CD4-positive, CD25-positive, alpha-beta regulatory T cell (primary cell): ENCODE data around the gene COL9A3. TPM values are rescaled to one million over a fixed set of nuclear protein-coding genes. Genes with fewer than 3 reads are reported as not detected.
A peak's percentile ranks its signal among the peaks of the same experiment; 100 is the strongest.
"Not testable (repeated sequence)": the region's sequence is repeated elsewhere in the genome, so short reads cannot be mapped to it uniquely, and the experiment has no call there.

Source experiments
- ATAC-seq, 2 donors: fragments of 150-1000 bp; cut with Tn5 transposase; one replicate each; pipeline ENCODE4 v1.10.0; 2021; ENCODE audit warnings: low read depth in 2 of 2, moderate number of reproducible peaks in 2 of 2, moderate library complexity in 1 of 2
- DNase-seq, 3 donors: peaks; one replicate each; pipeline versions ENCODE4 v3.0.0 to v3.0.0-alpha.2; 2012 to 2022; ENCODE audit warnings: mixed read lengths in 1 of 3
- H3K27ac ChIP-seq: one replicate; pipeline ENCODE4 v1.7.0; 2013; ENCODE audit warnings: mild to moderate bottlenecking, low read length; ENCODE audit not compliant: insufficient read depth, poor library complexity, severe bottlenecking
- H3K27me3 ChIP-seq: one replicate; pipeline ENCODE4 v1.7.0; 2013; ENCODE audit warnings: low read length; ENCODE audit not compliant: control insufficient read depth, insufficient read depth
- H3K36me3 ChIP-seq: one replicate; pipeline ENCODE4 v1.7.0; 2013; ENCODE audit warnings: mild to moderate bottlenecking, low read length, moderate library complexity; ENCODE audit not compliant: control insufficient read depth, insufficient read depth
- H3K4me1 ChIP-seq: 2 replicates; pipeline ENCODE4 v1.7.0; 2013; ENCODE audit warnings: mild to moderate bottlenecking, low read length; ENCODE audit not compliant: insufficient read depth, control insufficient read depth, poor library complexity, severe bottlenecking
- H3K4me3 ChIP-seq: one replicate; pipeline ENCODE4 v1.7.0; 2013; ENCODE audit warnings: low read depth, mild to moderate bottlenecking, low read length, moderate library complexity
- H3K9me3 ChIP-seq, 2 experiments: 1 replicate in 1 of 2; 2 replicates in 1 of 2; pipeline ENCODE4 v1.7.0; 2013; ENCODE audit warnings: low read length in 2 of 2, mild to moderate bottlenecking in 1 of 2, moderate library complexity in 1 of 2; ENCODE audit not compliant: control insufficient read depth in 2 of 2
- H3K27ac Mint-ChIP-seq, 3 donors: one replicate each; pipeline ENCODE4 v1.8.0; 2020 to 2022; ENCODE audit warnings: mild to moderate bottlenecking in 3 of 3, mixed read lengths in 3 of 3, moderate library complexity in 2 of 3
- H3K27me3 Mint-ChIP-seq: one replicate; pipeline ENCODE4 v1.8.0; 2022; ENCODE audit warnings: mild to moderate bottlenecking, mixed read lengths
- H3K36me3 Mint-ChIP-seq: one replicate; pipeline ENCODE4 v1.8.0; 2020; ENCODE audit warnings: mixed read lengths
- H3K4me1 Mint-ChIP-seq, 4 donors: one replicate each; pipeline ENCODE4 v1.8.0; 2020 to 2022; ENCODE audit warnings: mixed read lengths in 4 of 4, mild to moderate bottlenecking in 1 of 4
- H3K4me3 Mint-ChIP-seq, 4 donors: one replicate each; pipeline ENCODE4 v1.8.0; 2020 to 2022; ENCODE audit warnings: mild to moderate bottlenecking in 4 of 4, mixed read lengths in 4 of 4, moderate library complexity in 3 of 4
- H3K9me3 Mint-ChIP-seq, 7 donors: one replicate each; pipeline ENCODE4 v1.8.0; 2020 to 2022; ENCODE audit warnings: mixed read lengths in 7 of 7, mild to moderate bottlenecking in 3 of 7, moderate library complexity in 2 of 7
- polyA plus RNA-seq, 4 donors: library from polyadenylated mRNA; unstranded; fragments of 300-500 nt; fragmentation: Illumina TruSeq; gene quantifications; one replicate each; pipeline ENCODE4 v1.2.3, GENCODE V29; 2021
- total RNA-seq: library from RNA; stranded (reverse); gene quantifications from one replicate; pipeline ENCODE4 v1.2.3, GENCODE V29; 2022

The COL9A3 gene
- total and polyA plus RNA-seq, 5 donors from 2014 or later, result not detected

DNA sequence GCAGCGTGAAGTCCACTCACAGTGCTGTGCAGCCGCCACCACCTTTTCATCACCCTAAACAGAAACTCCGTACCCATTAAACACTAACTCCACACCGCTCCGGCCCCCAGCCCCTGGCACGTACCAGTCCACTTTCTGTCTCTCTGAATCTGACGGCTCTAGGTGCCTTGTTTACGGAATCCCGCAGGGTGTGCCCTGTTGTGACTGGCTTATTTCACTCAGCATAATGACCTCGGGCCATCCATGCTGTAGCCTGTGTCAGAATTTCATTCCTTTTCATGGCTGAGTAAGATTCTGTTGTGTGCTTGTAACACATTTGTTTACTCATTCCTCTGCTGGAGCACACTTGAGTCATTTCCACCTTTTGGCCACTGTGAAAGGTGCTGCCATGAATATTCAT, 26.8 kb downstream of the COL9A3 start:
- peaks cover 5% of the 10 kb centered on the region for H3K36me3 ChIP-seq
- Mint-ChIP-seq H3K9me3 (no peaks in the 10 kb centered on the region), H3K4me3 (no peak overlapping the region), H3K36me3 (peaks cover 10% of the 10 kb centered on the region), H3K27me3 (peaks cover 4% of the 10 kb centered on the region), H3K27ac (no peak overlapping the region), H3K4me1 (no peaks in the 10 kb centered on the region)
- H3K27me3 ChIP-seq, result no peaks in the 10 kb centered on the region
- no peak for ATAC-seq
- DNase-seq, result no peak
- H3K9me3 ChIP-seq, result no peaks in the 10 kb centered on the region
- no peak overlapping the region for H3K27ac ChIP-seq
- H3K4me3 ChIP-seq, result no peak overlapping the region
- H3K4me1 ChIP-seq, result no peaks in the 10 kb centered on the region

DNA sequence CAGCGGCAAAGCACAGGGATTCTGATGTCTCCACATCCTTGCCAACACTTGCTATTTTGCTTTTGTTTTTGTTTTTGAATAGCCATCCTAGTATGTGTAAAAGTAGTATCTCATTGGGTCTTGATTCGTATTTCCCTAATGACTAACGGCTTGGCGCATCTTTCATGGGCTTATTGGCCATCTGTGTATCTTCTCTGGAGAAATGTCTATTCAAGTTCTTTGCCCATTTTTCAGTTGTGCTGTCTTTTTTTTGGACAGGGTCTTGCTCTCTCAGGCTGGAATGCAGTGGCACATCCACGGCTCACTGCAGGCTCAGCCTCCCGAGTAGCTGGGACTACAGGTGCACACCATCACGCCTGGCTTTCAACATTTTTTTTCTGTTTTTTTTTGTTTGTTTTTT, 27.3 kb downstream of the COL9A3 start:
- no peaks in the 10 kb centered on the region for H3K27me3 ChIP-seq
- H3K4me1 ChIP-seq, result no peaks in the 10 kb centered on the region
- peaks cover 5% of the 10 kb centered on the region for H3K36me3 ChIP-seq
- H3K27ac Mint-ChIP-seq, result no peak overlapping the region
- no peak overlapping the region for H3K27ac ChIP-seq
- DNase-seq, result no peak
- no peaks in the 10 kb centered on the region for H3K9me3 ChIP-seq
- ATAC-seq, result no peak
- H3K4me3 ChIP-seq, result no peak overlapping the region
- H3K36me3 Mint-ChIP-seq, result peaks cover 10% of the 10 kb centered on the region
- no peak overlapping the region for H3K4me3 Mint-ChIP-seq
- no peaks in the 10 kb centered on the region for H3K9me3 Mint-ChIP-seq
- no peaks in the 10 kb centered on the region for H3K4me1 Mint-ChIP-seq
- peaks cover 4% of the 10 kb centered on the region for H3K27me3 Mint-ChIP-seq

DNA sequence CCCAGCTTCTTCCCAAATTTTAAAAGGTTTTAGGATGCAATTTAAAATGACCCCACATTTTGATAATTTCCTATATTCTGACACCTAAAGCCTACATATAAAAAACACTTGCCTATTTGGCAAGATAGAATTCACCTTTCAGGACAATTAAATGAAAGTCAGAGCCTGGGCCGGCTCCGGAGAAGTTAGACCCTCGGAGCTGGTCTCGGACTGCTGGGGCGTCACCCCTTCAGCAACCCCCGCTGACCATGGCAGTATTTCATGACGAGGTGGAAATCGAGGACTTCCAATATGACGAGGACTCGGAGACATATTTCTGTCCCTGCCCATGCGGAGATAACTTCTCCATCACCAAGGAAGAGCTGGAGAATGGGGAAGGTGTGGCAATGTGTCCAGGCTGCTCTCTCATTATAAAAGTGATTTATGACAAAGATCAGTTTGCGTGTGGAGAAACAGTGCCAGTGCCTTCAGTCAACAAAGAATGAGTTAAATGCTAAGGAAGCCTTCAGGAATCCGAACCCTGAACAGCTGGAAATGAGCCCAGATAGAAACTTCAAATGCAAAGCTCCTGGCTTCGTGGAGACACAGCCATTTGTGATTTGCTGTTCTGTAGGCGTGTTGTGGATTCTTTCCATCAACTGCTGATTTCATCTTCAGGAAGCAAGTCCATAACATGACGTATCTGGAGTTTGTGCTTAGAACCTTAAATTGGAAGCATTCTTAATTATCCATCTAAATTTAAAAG, 28.7 kb downstream of the COL9A3 start:
- Mint-ChIP-seq H3K27me3 (peaks cover 4% of the 10 kb centered on the region), H3K4me1 (peaks cover 0 to 4% (median 0%) of the 10 kb centered on the region in 4 donors), H3K9me3 (no peaks in the 10 kb centered on the region), H3K36me3 (peaks cover 16% of the 10 kb centered on the region), H3K27ac (no peak overlapping the region), H3K4me3 (no peak overlapping the region)
- no peak for DNase-seq
- Histone ChIP-seq H3K27me3 (no peaks in the 10 kb centered on the region), H3K27ac (no peak overlapping the region), H3K36me3 (peaks cover 5% of the 10 kb centered on the region), H3K4me3 (no peak overlapping the region), H3K4me1 (no peaks in the 10 kb centered on the region), H3K9me3 (no peaks in the 10 kb centered on the region)
- no peak for ATAC-seq

DNA sequence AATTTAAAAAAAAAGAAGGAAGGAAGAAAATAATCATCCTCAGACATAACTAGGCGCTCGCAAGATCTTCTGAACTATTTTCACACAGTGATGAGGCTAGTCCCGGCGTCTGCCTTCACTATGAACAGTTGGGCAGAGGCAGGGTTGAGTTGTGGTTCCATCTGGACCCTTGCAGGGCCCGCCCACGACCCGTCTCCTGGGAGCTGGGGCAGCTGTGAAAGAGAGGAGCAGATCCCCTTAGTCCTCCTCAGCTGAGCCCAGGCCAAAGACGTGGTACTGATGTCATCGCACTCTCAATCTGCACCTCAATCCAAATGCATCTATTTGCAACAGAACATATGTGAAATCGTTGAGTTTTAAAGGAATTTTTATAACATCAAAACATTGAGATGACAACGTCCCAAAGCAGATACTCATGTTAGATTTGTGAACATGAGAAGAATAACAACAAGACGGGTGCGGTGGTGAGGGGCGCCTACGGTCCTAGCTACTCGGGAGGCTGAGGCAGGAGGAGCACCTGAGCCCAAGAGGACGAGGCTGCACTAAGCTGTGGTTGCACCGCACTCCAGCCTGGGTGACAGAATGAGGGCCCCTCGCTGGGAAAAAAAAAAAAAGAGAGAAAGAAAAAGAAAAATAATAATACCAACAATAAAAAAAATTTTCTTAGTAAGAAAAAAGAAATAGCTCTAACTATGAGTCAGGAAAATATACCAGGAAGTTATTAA, 29.5 kb downstream of the COL9A3 start:
- H3K27me3 ChIP-seq, result no peaks in the 10 kb centered on the region
- no peak overlapping the region for H3K4me3 Mint-ChIP-seq
- DNase-seq, result no peak

DNA sequence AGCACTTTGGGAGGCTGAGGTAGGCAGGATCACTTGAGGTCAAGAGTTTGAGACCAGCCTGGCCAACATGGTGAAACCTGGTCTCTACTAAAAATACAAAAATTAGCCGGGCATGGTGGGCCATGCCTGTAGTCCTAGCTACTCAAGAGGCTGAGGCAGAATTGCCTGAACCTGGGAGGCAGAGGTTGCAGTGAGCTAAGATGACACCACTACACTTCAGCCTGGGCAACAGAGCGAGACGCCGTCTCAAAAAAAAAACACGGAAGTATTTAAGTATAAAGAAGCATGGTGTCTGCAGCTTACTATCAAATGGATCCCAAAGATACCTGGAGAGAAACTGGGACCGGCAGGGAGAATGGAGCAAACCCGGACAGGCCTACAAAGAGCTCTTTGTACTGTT, 32.1 kb downstream of the COL9A3 start:
- H3K36me3 ChIP-seq, H3K4me1 Mint-ChIP-seq, H3K27ac Mint-ChIP-seq, ATAC-seq, DNase-seq, H3K27ac ChIP-seq, H3K27me3 ChIP-seq, H3K4me1 ChIP-seq, H3K9me3 Mint-ChIP-seq, H3K27me3 Mint-ChIP-seq, H3K9me3 ChIP-seq, H3K4me3 ChIP-seq, H3K4me3 Mint-ChIP-seq: not testable (repeated sequence)
- peaks cover 23% of the 10 kb centered on the region for H3K36me3 Mint-ChIP-seq

More for the DNA sequence above, 29.5 kb downstream of the COL9A3 start:
- Mint-ChIP-seq H3K9me3 (no peaks in the 10 kb centered on the region), H3K36me3 (peaks cover 16% of the 10 kb centered on the region), H3K27ac (no peak overlapping the region), H3K27me3 (no peaks in the 10 kb centered on the region), H3K4me1 (peaks cover 0 to 4% (median 2%) of the 10 kb centered on the region in 4 donors)
- Histone ChIP-seq H3K36me3 (peaks cover 5% of the 10 kb centered on the region), H3K9me3 (no peaks in the 10 kb centered on the region), H3K4me3 (no peak overlapping the region), H3K4me1 (no peaks in the 10 kb centered on the region), H3K27ac (no peak overlapping the region)
- no peak for ATAC-seq

DNA sequence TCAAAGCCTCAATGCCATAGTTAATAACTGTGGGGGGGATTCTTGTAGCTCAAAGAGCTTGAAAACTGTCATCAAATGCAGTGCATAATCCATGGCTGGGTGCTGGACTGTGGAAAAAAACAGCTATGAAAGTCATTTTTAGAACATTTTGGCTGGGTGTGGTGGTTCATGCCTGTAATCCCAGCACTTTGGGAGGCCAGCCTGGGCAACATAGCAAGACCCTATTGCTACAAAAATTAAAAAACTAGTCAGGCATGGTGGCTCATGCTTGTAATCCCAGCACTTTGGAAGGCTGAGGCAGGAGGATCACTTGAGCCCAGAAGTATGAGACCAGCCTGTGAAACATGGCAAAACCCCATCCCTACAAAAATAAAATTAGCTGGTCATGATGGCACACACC, 32.6 kb downstream of the COL9A3 start:
- no peak overlapping the region for H3K4me3 Mint-ChIP-seq
- H3K4me1 ChIP-seq, result no peaks in the 10 kb centered on the region
- H3K4me1 Mint-ChIP-seq, result peaks cover 0 to 5% (median 4%) of the 10 kb centered on the region in 4 donors
- H3K27me3 Mint-ChIP-seq, result no peaks in the 10 kb centered on the region
- peaks cover 0 to 4% (median 0%) of the 10 kb centered on the region in 7 donors for H3K9me3 Mint-ChIP-seq
- no peak overlapping the region for H3K27ac Mint-ChIP-seq
- no peak overlapping the region for H3K27ac ChIP-seq
- ATAC-seq (no peak), DNase-seq (no peak)
- peaks cover 13% of the 10 kb centered on the region for H3K36me3 ChIP-seq
- H3K4me3 ChIP-seq, result no peak overlapping the region
- H3K36me3 Mint-ChIP-seq, result peaks cover 24% of the 10 kb centered on the region
- no peaks in the 10 kb centered on the region for H3K27me3 ChIP-seq
- H3K9me3 ChIP-seq, result no peaks in the 10 kb centered on the region

DNA sequence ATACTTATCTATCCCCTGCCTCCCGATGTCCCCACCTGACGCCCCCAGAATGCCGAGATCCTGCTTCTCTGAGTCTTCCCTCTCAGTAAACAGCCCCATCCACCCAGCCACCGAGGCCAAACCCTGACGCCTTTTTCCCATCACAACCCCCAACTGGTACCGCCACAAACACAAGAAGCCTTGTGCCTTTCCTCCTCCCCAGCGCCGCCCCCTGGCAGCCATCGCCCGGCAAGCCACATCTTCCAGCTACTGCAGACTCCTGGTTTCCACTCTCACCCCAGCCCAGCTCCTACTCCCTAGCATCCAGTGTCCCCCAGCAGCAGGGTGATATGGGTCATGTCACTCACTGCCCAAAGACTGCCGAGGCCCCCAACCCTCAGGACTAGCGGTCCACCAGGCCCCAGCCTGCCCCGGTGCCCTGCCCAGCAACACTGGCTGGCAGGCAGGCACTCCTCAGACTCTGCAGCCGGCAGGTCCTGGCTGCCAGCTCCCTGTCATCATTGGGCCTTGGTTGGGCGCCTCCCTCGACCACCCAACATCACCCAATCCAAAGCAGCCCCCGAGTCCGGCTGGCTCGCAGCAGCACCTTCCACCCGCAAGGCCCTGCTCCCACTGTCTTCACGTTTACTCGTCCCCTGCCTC, 33.6 kb downstream of the COL9A3 start:
- Histone ChIP-seq H3K27ac (no peak overlapping the region), H3K27me3 (no peaks in the 10 kb centered on the region), H3K4me3 (no peak overlapping the region), H3K36me3 (peaks cover 12% of the 10 kb centered on the region), H3K9me3 (no peaks in the 10 kb centered on the region), H3K4me1 (no peaks in the 10 kb centered on the region)
- Mint-ChIP-seq H3K4me1 (peaks cover 0 to 9% (median 4%) of the 10 kb centered on the region in 4 donors), H3K9me3 (peaks cover 0 to 4% (median 0%) of the 10 kb centered on the region in 7 donors), H3K4me3 (no peak overlapping the region), H3K27ac (peak overlapping the region in 1 of 3 donors; percentile 26), H3K27me3 (no peaks in the 10 kb centered on the region), H3K36me3 (peaks cover 25% of the 10 kb centered on the region)
- no peak for DNase-seq
- no peak for ATAC-seq
